Retina (tissue), 1 donor: ENCODE results near the gene THPO.
A peak's percentile ranks its signal among the peaks of the same experiment; 100 is the strongest.

Experiments
- DNase-seq: peaks from one replicate; pipeline ENCODE4 v3.0.0-alpha.2; 2016

Gene THPO

DNA sequence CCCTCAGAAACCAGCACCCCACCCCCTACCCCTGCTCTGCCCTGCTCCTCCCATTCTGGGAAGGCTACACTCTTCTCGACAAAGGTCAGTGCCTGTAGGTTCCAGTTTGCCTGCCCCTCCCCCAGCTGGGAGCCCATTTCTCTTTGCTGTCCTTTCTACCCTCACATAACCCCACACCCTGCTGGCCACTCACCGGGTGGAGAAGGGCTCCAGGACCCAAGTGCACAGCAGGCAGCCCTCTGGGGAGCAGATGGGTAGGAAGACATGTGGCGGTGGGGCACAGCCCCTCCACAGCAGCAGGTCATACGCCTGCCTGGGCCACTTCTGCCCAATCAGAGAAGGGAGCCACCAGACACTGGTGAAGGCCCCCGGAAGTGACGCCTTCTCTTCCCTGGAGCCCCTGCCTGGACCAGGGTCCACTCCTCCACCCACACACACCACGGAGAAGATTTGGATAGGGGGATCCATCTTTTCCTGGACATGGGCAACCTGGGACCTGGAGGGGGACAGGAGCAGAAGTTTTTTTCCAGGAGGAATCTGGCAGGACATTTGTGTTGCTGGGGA is at the start of gene THPO:
THPO (minus strand) TSS at position 326 of the 564 bp plus-strand sequence. CDS start 1,948 bp downstream, outside the sequence.
- DNase-seq, result no peak

DNA sequence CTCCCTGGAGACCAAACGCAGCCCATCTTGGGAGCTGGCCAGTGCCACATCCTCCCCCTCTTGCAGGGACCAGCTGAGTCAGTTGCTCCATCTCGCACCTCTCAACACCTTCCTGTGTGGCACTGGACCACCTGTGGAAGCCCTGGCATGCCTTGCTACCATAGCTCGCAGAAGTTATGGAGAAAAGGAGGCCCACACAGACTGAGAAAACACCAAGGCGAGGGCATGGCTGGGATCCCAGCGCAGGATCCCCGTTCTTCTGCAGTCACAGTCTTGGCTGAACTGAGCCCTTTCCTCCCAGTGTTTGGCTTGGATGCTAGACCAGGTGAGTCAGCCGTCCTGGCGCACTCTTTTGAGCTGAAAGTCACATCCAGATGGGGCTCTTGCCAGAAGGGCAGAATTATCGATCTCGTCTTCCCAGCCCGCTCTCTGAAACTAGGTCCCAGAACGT is 48.7 kb upstream of the THPO start:
- DNase-seq, result no peak

DNA sequence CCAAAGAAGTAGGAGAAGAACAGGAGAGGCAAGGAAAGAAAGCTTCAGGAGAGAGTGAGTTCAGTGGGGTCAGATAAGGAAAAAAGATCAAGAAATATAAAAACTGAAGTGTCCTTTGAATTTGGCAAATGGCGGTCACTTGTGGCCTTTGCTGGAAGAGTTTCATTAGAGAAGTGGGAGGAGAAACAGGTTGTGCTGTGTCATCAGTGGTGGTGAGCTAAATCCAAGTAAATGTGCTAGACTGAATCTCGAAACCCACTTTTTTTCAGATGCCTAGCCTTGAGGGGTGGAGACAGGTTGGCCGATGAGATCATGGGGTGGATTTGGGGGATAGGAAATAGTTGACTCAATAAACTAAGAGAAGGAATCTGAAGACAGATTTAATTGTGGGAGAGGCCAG is 45.6 kb upstream of the THPO start:
- DNase-seq, result no peak

DNA sequence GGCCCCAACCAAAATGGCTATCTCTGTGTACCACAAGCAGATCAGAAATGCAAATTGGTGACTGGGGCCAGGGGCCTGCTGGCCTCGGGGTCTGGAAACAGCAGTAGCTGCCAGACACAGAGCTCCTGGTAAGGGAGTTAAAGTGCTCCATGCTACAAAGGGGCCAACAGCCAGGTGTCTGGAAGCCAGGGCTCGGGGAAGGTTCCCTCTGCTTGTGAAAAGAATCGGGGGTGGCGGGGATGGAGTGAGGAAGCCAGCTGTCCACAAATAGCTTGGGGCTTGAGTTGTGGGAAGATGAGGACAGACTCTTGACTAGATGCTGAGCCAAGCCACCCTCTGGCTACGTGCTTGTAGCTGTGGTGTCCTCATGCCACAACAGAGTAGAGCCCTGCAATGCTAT is 41.2 kb upstream of the THPO start:
- DNase-seq, result no peak

DNA sequence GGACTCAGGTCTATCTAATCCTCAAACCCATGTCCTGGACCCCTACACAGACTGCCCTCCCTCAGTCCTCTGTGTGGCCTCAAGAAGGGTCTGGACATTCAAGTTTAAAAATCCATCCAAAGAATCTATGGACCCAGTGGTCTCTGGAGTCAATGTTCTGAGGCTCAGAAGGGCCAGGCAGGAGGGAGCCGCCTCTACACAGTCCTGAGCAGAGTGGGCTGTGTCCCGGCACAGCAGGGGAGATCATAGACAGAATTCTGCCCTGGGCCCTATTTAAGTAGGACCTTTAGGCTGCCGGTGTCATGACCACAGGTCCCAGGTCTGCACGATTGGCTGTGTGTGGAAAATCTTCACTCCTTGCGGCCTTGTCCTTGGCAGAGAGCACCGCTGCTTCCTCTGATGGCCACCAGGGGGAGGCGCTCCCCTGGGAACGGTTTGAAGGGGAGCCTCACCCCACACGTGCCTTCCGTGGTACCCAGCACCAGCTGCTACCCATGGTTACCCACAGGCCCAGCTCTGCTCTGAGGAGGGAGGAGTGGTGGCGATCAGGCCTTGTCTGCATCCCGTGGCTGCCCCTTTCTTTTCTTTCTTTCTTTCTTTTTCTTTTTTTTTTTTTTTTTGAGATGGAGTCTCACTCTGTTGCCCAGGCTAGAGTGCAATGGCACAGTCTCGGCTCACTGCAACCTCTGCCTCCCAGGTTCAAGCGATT is 39.8 kb upstream of the THPO start:
- peak; percentile 65 for DNase-seq

DNA sequence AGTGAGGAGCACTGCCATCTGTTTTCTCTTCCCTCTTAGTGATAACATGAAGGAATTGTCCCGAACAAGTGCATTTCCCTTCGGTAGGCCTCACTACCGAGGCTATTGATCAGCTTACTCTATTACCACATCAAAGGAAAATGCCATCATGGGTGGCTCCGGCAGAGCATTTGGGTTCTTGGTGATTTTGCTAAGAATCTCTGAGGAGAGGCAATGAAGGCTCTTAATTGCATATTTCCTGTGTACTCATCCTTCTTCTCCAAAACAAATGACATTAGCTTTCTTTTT is 37.1 kb upstream of the THPO start:
- no peak for DNase-seq

DNA sequence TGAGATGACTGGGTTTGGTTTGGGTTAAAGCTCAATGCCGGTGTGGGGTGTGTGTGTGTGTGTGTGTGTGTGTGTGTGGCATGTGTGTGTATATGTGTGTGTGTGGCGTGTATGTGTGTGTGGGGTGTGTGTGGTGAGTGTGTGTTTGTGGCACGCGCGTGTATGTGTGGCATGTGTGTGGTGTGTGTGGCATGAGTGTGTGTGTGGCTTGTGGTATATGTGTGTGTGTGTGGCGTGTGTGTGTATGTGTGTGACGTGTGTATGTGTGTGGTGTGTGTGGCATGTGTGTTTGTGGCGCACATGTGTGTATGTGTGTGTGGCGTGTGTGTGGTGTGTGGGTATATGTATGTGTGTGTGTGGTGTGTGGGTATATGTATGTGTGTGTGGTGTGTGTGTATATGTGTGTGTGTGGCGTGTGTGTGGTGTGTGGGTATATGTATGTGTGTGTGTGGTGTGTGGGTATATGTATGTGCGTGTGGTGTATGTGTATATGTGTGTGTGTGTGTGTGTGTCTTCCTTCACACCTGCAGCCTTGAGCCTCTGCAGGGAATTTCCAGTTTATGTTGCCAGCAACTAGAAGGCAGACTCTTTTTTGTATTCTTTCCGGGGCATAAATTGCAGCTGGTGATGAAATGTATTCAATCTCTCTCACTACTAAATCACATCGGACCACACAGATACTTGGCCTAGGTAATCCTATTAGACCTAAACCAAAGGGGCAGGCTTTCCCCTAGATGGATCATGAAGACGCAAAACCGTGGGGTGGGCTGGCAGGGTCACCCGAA is 36.6 kb upstream of the THPO start:
- no peak for DNase-seq

DNA sequence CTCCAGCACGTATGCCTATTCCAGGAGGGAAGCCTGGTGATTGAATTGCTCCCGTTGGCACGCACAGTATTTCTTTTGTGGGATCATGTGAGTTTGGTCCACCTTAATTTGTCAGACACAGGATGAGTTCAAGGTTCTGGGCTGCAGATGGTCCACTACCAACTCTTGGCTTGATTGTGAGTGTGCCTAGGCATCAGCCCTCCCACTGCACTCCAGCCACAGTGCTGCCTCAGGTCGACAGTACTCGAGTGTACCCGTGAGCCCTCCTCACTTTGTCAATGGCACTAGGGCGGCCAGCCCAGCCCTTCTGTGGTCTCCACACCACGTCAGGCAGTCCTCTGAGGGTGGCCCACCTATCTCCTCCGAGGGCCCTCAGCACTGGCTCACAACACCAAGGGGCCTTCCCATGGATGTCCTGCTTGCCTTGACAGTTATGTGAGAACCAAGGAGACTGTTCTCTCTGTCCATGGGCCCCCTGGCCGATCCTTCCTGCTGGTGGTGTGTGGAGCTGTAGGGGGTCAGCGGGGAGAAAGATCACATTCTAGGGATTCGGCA is 32.0 kb upstream of the THPO start:
- DNase-seq, result no peak

DNA sequence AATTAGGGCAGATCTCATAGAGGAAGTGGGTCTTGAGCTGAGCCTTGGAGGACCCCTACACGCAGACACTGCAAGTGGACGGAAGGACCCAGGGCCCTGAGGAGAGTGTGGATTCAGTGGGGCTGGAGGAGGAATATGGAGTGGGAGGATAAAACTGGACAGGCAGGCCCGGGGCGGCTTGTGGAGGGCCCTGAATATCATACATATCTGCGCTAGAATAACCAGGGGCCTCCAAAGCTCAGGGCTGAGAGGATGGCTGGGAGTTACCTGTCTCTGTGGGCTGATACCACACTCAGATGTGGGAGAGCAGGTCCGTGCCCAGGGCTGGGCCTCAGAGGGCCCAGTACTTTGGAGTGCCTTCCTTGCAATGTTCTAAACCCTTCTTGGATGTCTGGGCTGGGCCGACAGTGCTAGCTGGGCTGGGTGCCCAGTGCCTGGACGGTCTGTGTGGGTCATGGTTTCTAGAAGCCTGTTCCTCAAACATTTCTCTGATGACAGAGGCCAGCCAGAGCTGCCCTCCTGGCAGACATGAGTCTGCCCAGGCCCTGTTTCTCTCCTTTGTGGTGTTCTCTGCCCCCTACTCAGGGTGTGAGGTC is 31.4 kb upstream of the THPO start:
- DNase-seq, result no peak

DNA sequence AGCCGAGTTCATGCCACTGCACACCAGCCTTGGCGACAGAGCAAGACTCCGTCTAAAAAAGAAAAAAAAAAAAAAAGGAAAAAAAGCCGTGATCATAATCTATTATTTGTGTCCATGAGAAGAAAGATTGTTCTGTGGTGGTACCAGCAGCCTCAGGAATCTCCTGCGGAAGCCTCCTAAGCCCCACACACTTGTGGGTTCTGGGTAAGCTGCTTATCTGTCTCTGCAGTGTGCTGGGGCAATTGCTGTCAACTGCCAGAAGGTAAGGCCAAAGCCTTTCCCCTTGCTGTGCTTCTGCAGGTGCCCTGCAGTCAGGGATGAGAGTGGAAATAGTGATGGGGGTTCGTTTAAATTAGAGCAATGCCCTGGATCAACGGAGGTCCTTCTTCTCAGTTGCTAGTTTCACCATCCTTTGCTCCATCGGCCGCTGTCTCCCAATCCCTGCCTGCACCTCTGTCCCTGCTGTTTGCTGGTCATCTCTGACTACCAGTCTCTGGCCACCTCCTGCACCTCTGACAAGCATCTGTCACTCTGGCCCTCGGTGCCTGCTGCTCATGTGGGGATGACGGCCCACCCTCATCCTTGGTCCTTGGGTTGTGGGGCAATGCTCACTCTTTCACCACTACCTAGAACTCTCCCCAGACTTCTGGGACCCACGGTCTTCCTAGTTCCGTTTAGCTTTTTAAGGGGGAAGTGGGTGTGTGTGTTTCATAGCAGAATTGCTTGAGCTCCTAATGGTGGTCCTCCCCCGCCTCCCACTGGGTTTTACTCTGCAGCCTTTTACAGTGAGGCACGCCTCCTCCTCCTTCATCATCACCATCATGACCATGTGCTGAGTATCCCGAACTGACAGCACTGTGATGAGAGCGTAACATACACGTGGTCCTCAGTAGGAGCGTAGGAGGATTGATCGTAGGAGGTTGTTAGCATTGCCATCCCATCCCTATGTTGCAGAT is 27.3 kb upstream of the THPO start:
- DNase-seq, result no peak

DNA sequence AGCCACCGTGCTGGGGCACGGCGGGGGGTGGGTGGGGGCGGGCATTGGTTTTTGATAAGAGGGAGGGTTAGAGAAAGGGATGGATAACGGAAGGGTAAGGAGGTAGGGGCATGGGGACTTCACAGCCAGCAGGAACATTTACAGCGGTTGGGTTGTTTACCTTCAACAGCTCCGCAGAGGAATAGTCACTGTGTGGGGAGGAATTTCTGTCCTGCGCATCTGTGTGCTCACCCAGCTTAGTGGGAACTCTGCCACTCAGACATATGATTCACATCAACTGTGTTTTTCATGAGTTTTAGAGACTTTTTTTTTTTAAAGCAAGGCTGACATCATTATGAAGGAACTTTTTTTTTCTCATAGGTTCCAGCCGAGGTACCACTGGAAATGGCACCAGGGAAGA is 21.4 kb upstream of the THPO start:
- no peak for DNase-seq

DNA sequence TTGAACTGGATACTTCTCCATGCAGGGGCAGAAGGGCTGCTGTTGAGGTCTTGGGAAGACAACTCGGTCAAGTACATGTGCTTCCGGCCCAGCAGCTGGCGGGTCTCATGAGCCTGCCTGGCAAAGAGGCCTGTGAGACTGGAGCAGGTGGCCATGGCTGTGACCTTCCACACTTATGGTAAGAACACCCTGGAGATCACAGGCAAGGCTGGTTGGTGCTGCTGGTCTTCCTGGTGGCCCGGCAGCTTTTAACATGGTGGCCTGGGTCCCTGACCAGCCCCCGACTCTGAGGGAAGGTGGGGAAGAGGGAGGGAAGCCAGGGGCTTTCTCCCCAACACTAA is 17.3 kb upstream of the THPO start:
- DNase-seq, result no peak

DNA sequence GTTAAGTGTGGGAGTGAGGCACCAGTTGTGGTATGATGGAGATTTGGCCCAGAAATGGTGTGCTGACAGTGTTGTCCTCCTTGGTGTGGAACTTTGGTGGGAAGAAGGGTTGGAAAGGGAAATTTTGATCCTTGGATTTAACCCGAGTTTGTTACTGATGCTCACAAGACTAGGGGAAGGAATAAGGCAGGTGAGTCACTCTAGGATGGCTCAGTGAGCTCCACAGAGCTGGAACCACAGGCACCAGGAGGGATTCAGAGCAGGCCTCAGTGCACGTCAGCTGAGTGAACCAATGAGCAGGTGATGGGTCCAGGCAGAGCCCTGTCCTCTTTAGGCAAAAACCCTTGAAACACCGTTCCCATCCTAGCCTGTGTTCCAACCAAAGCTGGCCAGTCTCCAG is 13.3 kb upstream of the THPO start:
- DNase-seq, result no peak

DNA sequence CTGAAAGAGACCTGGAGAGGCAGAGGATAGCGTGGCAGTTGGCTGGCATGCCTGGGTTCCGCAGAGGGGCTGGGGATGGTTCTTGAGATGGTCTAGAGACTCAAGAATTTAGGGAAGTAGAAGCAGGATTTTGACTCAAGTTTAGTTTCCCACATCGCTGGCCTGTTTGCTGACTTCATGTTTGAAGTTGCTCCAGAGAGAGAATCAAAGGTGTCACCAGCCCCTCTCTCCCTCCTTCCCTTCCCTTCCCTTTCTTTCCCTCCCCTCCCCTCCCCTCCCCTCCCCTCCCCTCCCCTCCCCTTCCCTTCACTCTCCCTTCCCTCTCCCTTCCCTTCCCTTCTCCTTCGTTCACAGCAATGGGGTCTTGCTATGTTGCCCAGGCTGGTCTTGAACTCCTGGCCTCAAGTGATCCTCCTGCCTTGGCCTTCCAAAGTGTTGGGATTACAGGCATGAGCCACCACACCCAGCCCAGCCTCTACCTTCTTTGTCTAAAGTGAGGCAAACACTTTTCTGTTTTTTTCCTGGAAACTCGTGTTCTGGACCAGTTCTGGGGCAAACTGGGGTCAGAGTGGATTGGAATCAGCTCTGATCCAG is 12.0 kb upstream of the THPO start:
- DNase-seq, result no peak

DNA sequence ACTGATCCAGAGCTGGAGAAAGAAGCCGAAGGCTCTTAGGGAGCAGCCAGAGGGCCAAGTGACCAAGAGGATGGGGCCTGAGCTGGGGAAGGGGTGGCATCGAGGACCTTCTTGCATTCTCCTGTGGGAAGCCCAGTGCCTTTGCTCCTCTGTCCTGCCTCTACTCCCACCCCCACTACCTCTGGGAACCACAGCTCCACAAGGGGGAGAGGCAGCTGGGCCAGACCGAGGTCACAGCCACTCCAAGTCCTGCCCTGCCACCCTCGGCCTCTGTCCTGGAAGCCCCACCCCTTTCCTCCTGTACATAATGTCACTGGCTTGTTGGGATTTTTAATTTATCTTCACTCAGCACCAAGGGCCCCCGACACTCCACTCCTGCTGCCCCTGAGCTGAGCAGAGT is 11.4 kb upstream of the THPO start:
- no peak for DNase-seq

DNA sequence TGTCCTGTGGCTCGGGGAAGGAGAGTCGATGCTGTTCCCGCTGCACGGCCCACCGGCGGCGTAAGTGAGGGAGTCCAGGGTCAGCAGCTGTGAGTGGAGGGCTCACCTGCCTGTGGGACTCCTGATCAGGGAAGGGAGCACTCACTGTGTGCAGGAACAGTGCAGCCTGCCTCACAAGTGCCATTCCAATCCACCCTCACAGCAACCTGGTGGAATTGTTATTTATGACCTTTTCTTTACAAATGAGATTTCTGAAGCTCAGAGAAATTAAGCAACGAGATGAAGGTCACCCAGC is 10.9 kb upstream of the THPO start:
- no peak for DNase-seq

DNA sequence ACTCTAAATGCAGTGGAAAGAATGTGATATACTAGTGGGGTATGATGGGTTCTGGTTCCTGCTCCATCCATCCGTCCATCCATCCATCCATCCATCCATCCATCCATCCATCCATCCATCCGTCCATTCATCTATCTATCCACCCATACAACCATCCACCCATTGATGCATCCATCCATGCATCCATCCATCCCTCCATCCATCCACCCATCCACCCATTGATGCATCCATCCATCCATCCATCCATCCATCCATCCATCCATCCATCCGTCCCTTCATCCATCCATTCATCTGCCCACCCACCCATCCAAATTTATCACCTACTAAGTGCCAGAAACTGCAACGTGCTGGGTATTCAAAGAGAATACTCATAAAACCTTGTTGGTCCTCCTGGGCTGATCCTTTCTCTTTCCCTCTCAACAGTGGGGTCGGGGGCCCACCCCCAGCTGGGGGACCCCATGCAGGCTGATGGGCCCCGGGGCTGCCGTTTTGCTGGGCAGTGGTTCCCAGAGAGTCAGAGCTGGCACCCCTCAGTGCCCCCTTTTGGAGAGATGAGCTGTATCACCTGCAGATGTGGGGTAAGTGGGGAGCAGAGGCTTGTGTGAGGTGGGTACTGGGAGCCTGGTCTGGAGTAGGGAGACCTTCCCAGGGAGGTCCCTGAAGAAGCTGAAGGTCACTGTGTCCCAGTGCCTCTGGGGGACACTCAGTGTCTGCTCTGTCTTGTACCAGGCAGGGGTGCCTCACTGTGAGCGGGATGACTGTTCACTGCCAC is 10.3 kb upstream of the THPO start:
- DNase-seq, result no peak

DNA sequence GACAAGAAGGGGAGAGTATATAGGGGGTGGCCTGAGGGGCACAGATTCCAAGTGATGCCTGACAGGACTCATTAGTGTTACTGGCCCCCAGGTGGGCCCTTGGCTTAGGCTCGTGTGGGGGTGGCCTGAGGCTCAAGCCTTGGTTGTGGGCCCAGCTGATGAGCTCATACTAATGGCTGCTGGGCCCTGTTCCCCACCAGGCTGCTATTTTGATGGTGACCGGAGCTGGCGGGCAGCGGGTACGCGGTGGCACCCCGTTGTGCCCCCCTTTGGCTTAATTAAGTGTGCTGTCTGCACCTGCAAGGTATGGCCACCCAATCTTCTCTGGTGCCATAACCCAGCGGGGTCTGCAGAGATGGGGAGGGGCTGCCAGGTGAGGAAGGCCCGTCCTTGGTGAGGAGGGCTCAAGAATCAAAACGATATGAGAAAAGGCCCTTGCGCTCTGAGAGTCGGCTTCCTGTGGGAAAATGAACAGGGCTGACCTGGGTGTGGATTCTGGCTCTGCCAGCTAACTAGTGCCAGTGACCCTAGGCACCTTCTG is 9.2 kb upstream of the THPO start:
- DNase-seq, result no peak

DNA sequence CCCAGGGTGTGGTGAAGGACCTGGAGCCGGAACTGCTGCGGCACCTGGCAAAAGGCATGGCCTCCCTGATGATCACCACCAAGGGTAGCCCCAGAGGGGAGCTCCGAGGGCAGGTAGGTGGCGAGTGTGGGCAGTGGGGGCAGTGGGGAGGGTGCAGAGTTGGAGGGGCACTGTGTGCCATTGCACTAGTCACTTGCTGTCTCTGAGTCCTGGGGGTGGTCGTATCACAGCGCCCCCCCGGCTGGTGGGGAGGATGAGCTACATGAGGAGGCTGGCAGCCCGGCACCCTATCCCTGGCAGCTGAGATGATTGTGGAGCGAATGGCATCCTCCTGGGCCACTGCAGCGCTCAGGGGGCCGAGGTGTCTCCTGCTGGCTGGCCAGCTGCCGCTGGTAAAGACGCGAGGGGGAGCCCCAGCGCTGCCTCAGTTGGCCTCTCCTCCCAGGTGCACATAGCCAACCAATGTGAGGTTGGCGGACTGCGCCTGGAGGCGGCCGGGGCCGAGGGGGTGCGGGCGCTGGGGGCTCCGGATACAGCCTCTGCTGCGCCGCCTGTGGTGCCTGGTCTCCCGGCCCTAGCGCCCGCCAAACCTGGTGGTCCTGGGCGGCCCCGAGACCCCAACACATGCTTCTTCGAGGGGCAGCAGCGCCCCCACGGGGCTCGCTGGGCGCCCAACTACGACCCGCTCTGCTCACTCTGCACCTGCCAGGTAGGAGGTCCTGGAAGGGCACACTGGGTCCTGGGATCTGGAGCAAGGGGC is 8.2 kb upstream of the THPO start:
- no peak for DNase-seq

DNA sequence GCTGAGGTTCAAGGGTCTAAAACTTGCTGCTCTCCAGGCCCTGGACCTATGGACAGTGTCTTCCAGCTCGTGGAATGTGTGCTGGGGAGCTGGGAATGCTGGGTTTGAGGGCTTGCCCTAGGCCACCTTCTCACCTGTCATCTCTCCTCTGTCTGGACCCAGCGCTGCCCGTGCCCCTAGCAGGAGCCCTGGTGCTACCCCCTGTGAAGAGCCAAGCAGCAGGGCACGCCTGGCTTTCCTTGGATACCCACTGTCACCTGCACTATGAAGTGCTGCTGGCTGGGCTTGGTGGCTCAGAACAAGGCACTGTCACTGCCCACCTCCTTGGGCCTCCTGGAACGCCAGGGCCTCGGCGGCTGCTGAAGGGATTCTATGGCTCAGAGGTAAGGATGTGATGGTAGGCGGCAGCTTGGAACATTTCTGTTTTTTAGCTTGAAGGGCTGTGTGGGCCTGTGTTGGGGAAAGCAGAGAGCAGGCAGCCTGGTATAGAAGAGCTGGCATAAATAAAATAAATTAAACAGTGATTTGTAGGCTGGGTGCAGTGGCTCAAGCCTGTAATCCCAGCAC is 6.9 kb upstream of the THPO start:
- DNase-seq, result no peak
